Neural progenitor cell (in vitro differentiated cells): ENCODE results near the gene ACACA.

Source experiments
- EZH2 ChIP-seq: fragments of 200-600 bp; sonication (generic); IDR thresholded peaks from 2 replicates; pipeline ENCODE4 v1.6.1; 2017; ENCODE audit warnings: antibody characterized with exemption, mild to moderate bottlenecking, moderate library complexity
- TF ChIP-seq, protein P1 (sequence below): fragments of 200-600 bp; sonication (generic); IDR thresholded peaks from 2 replicates; pipeline ENCODE4 v1.5.1; 2017; ENCODE audit warnings: antibody characterized with exemption, mild to moderate bottlenecking

DNA sequence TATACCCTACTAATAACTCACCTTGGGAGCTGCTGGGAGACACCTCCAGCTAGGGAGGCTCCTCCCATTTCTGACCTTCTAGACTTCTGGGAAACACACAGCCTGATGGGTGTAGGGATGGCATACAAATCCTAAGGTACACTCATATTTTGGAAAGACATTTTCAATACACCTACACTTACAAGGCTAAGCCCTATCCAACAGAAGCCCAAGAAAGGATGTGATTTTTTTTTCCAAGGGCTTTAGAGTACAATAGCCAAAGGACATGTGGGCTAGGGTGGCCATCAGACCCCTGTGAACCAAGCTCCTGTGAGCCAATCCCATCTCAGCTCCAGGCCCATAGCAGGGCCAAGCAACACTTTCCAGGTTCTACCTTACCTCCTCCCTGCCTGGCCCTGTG is 313.9 kb downstream of the ACACA start:
- TF ChIP-seq, protein P1, sequence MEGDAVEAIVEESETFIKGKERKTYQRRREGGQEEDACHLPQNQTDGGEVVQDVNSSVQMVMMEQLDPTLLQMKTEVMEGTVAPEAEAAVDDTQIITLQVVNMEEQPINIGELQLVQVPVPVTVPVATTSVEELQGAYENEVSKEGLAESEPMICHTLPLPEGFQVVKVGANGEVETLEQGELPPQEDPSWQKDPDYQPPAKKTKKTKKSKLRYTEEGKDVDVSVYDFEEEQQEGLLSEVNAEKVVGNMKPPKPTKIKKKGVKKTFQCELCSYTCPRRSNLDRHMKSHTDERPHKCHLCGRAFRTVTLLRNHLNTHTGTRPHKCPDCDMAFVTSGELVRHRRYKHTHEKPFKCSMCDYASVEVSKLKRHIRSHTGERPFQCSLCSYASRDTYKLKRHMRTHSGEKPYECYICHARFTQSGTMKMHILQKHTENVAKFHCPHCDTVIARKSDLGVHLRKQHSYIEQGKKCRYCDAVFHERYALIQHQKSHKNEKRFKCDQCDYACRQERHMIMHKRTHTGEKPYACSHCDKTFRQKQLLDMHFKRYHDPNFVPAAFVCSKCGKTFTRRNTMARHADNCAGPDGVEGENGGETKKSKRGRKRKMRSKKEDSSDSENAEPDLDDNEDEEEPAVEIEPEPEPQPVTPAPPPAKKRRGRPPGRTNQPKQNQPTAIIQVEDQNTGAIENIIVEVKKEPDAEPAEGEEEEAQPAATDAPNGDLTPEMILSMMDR, result no peak
- no peak for TF ChIP-seq EZH2
